DOHH2 (cell line): Measurements from ENCODE around the gene CDK14.

ENCODE experiments used
- EZH2phosphoT487 ChIP-seq: fragments of 200-600 bp; sonication (generic); IDR thresholded peaks from 2 replicates; pipeline ENCODE4 v1.6.1; 2017; ENCODE audit warnings: borderline replicate concordance, mild to moderate bottlenecking, antibody characterized with exemption, low read length, moderate library complexity, mixed read lengths
- TF ChIP-seq, protein P1 (sequence below): fragments of 200-600 bp; sonication (generic); IDR thresholded peaks from one replicate; pipeline ENCODE4 v1.5.1; 2014; ENCODE audit warnings: antibody characterized with exemption, mild to moderate bottlenecking, low read depth, low read length; ENCODE audit not compliant: poor library complexity, severe bottlenecking

DNA sequence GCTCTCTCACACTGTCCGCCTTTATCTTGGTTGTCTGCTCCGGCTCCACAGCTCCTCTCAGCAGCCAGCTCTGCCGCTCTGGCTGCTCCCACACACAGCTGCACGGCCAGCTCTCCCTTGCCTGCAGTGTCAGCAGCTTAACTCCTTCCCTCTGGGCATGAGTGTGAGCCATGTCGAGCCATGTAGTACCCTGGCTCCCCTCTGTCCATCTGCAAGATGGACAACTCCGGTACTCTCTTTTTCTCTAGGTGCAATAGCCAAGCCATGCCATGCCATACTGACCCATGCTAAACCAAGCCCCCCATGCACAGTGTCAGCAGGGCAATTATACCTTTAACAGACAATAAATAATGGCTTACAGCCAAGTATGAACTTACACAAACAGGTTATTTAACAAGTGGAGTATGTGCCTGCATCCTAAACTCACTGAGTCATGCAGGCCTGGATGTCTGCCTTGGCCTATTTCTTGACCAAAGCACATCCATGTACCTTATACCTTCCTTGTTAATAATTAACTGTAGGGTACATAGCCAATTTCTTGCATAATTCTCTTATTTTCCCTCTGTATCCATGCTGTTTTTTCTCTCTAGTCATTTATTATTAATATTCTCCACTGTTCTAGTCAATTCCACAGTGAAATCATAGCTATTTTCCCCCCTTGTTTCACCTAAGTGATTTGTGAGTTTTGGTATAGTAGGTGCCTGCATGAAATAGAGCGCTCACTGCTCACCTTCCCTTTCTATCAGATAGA is 170.9 kb downstream of the CDK14 start:
- TF ChIP-seq, protein P1, sequence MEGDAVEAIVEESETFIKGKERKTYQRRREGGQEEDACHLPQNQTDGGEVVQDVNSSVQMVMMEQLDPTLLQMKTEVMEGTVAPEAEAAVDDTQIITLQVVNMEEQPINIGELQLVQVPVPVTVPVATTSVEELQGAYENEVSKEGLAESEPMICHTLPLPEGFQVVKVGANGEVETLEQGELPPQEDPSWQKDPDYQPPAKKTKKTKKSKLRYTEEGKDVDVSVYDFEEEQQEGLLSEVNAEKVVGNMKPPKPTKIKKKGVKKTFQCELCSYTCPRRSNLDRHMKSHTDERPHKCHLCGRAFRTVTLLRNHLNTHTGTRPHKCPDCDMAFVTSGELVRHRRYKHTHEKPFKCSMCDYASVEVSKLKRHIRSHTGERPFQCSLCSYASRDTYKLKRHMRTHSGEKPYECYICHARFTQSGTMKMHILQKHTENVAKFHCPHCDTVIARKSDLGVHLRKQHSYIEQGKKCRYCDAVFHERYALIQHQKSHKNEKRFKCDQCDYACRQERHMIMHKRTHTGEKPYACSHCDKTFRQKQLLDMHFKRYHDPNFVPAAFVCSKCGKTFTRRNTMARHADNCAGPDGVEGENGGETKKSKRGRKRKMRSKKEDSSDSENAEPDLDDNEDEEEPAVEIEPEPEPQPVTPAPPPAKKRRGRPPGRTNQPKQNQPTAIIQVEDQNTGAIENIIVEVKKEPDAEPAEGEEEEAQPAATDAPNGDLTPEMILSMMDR, result no peak
- no peak for TF ChIP-seq EZH2phosphoT487
